Measurements from ENCODE around the gene RIC3.

RIC3 gene

GRCh38 chr11:8066036-8066910, 102.6 kb downstream of the RIC3 start:
- no peak for DNase-seq

- DNase-seq: no peak
These were observed 103.8 kb downstream of the RIC3 start for GRCh38 chr11:8065031-8065430.

- DNase-seq: no peak
These were observed 105.5 kb downstream of the RIC3 start for GRCh38 chr11:8063324-8063723.

- no peak for DNase-seq
These were observed 106.0 kb downstream of the RIC3 start for GRCh38 chr11:8062781-8063257.

GRCh38 chr11:8061555-8062428, 107.0 kb downstream of the RIC3 start:
- no peak for DNase-seq

- DNase-seq: no peak
These were observed 107.8 kb downstream of the RIC3 start for GRCh38 chr11:8060801-8061554.

- no peak for DNase-seq
These were observed 108.6 kb downstream of the RIC3 start for GRCh38 chr11:8060146-8060719.

- DNase-seq: no peak
These were observed 109.2 kb downstream of the RIC3 start for GRCh38 chr11:8059571-8060011.

GRCh38 chr11:8059030-8059429, 109.8 kb downstream of the RIC3 start:
- DNase-seq: no peak

GRCh38 chr11:8058216-8058615, 110.6 kb downstream of the RIC3 start:
- no peak for DNase-seq

- DNase-seq: no peak
These were observed 111.9 kb downstream of the RIC3 start for GRCh38 chr11:8056810-8057463.
